Testis (tissue), 2 donors: ENCODE data around the gene LTB4R.

Experiments used
- CTCF ChIP-seq, 3 experiments: fragments of 450-650 bp in 2 of 3; fragments of 200-600 bp in 1 of 3; sonication (generic) in 1 of 3; IDR thresholded peaks; one replicate each; pipeline ENCODE4 v1.5.1; 2016 to 2019; ENCODE audit warnings: antibody characterized with exemption in 3 of 3, mild to moderate bottlenecking in 2 of 3, moderate library complexity in 1 of 3
- POLR2A ChIP-seq: fragments of 450-650 bp; IDR thresholded peaks from one replicate; pipeline ENCODE4 v1.6.1; 2017; ENCODE audit warnings: antibody characterized with exemption, mild to moderate bottlenecking, moderate library complexity

GRCh38 chr14:24347134-24347533 is 35.8 kb downstream of the LTB4R start:
- TF ChIP-seq POLR2A = no peak
- no peak for TF ChIP-seq CTCF (IDR thresholded peaks at IDR 0.05)
